ENCODE measurements around the gene NELL2.

GRCh38 chr12:44500423-44500822, 375.7 kb downstream of the NELL2 start:
- TF ChIP-seq CTCF (conservative IDR thresholded peaks at IDR 0.05; ENCODE audit: low read length): no peak
- TF ChIP-seq EZH2phosphoT487 (IDR thresholded peaks at IDR 0.05; ENCODE audit: borderline replicate concordance, low read depth, low read length): no peak

Data from OCI-LY7 (cell line).